Stomach (tissue), 9 donors: ENCODE results near the gene CHPF2. TPM values are rescaled to one million over a fixed set of nuclear protein-coding genes. Genes with fewer than 3 reads are reported as not detected.

Source experiments
- DNase-seq, 2 donors: peaks; one replicate each; pipeline versions ENCODE4 v3.0.0 to v3.0.0-alpha.2; 2013 to 2019
- H3K27ac ChIP-seq, 5 donors: fragments of 200-600 bp in 4 of 5; sonication (generic) in 4 of 5; one replicate each; pipeline ENCODE4 v1.5.1; 2013 to 2019; ENCODE audit warnings: mild to moderate bottlenecking in 1 of 5, moderate library complexity in 1 of 5
- H3K27me3 ChIP-seq, 3 donors: fragments of 200-600 bp; sonication (generic); one replicate each; pipeline ENCODE4 v1.5.1; 2017 to 2019; ENCODE audit warnings: mixed run types in 1 of 3
- H3K36me3 ChIP-seq, 4 donors: fragments of 200-600 bp; sonication (generic); 1 replicate in 3 of 4; 2 replicates in 1 of 4; pipeline ENCODE4 v1.5.1; 2016 to 2019
- H3K4me1 ChIP-seq, 4 donors: fragments of 200-600 bp; sonication (generic); one replicate each; pipeline ENCODE4 v1.5.1; 2016 to 2019
- H3K4me3 ChIP-seq, 4 donors: fragments of 200-600 bp; sonication (generic) in 3 of 4; one replicate each; pipeline ENCODE4 v1.5.1; 2016 to 2019; ENCODE audit warnings: mild to moderate bottlenecking in 1 of 4
- H3K9me3 ChIP-seq, 4 donors: fragments of 200-600 bp; sonication (generic); one replicate each; pipeline ENCODE4 v1.5.1; 2016 to 2019
- EP300 ChIP-seq: sonication (generic); formaldehyde crosslinking; IDR thresholded peaks from one replicate; pipeline ENCODE4 v1.6.1; 2017; ENCODE audit warnings: antibody characterized with exemption
- POLR2A ChIP-seq, 4 donors: fragments of 450-650 bp; IDR thresholded peaks; one replicate each; pipeline ENCODE4 v1.6.1; 2016; ENCODE audit warnings: antibody characterized with exemption in 4 of 4, control low read depth in 2 of 4, mild to moderate bottlenecking in 1 of 4, moderate library complexity in 1 of 4
- POLR2AphosphoS5 ChIP-seq, 3 donors: sonication (generic); formaldehyde crosslinking; IDR thresholded peaks; one replicate each; pipeline ENCODE4 v1.6.1; 2016; ENCODE audit warnings: antibody characterized with exemption in 3 of 3
- WGBS, 5 donors: extraction: QIAGEN DNeasy Blood & Tissue Kit in 3 of 5; methylation state at CpG; one replicate each; pipeline versions ENCODE4 v1.1.5 to v1.1.7; 2013 to 2018; 5-methylcytosine and 5-hydroxymethylcytosine counted together
- intact Hi-C: fragments of 100-400 bp; cut with DNase I; formaldehyde crosslinking; loops from one replicate; pipeline ENCODE4 v1.15.1; 2023; ENCODE audit warnings: low total_unique reads
- polyA plus RNA-seq, 3 donors: library from polyadenylated mRNA; stranded (reverse); fragments of 200-250 nt; gene quantifications; one replicate each; pipeline ENCODE4 v1.2.3, GENCODE V29; 2013
- total RNA-seq, 5 donors: library from RNA; depleted of rRNA; stranded (reverse); fragments of >200 nt; gene quantifications; one replicate each; pipeline versions ENCODE4 v1.1.0 to v1.2.3, GENCODE V29; 2014 to 2016
- TF ChIP-seq, protein P1 (sequence below), 7 experiments: fragments of 450-650 bp in 4 of 7; fragments of 200-600 bp in 3 of 7; sonication (generic) in 3 of 7; IDR thresholded peaks; one replicate each; pipeline ENCODE4 v1.5.1; 2016 to 2019; ENCODE audit warnings: antibody characterized with exemption in 7 of 7, control low read depth in 2 of 7, mild to moderate bottlenecking in 1 of 7
- donor health status: healthy with polysubstance abuse.
- donor health status: Bipolar disorder and iron deficiency.
- donor health status: healthy.

CHPF2 gene
- total and polyA plus RNA-seq, 8 donors: 5.8 to 100 (median 22.5) TPM

DNA sequence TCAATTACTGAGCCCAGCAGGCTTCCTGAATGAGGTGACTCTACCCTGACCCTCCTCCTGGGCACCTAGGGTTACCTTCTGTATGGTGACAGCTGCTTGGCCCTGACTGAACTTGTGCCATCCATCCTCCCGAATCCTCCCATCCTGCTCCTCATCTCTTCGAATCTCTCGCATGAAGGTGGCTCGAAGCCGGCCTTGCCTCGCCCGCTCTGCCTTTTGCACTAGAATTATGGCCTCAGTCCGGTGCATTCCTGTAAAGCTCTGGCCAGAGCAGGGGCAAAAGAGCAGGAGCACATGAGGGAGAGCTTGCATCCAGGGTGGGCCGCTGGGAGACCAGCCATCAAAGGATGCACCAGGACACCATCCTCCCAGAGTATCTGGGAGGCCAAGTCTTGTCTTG is 29.4 kb upstream of the CHPF2 start:
- intact Hi-C loops: no loop called here
- Histone ChIP-seq H3K27ac (no peak overlapping the region), H3K27me3 (peaks cover 0 to 51% (median 21%) of the 10 kb centered on the region in 3 donors), H3K4me1 (peaks cover 0 to 11% (median 5%) of the 10 kb centered on the region in 4 donors), H3K4me3 (no peak overlapping the region), H3K36me3 (no peaks in the 10 kb centered on the region), H3K9me3 (no peaks in the 10 kb centered on the region)
- no peak for DNase-seq
- TF ChIP-seq POLR2AphosphoS5 (IDR thresholded peaks at IDR 0.05) (no peak), EP300 (no peak), POLR2A (IDR thresholded peaks at IDR 0.05) (no peak)
- TF ChIP-seq, protein P1, sequence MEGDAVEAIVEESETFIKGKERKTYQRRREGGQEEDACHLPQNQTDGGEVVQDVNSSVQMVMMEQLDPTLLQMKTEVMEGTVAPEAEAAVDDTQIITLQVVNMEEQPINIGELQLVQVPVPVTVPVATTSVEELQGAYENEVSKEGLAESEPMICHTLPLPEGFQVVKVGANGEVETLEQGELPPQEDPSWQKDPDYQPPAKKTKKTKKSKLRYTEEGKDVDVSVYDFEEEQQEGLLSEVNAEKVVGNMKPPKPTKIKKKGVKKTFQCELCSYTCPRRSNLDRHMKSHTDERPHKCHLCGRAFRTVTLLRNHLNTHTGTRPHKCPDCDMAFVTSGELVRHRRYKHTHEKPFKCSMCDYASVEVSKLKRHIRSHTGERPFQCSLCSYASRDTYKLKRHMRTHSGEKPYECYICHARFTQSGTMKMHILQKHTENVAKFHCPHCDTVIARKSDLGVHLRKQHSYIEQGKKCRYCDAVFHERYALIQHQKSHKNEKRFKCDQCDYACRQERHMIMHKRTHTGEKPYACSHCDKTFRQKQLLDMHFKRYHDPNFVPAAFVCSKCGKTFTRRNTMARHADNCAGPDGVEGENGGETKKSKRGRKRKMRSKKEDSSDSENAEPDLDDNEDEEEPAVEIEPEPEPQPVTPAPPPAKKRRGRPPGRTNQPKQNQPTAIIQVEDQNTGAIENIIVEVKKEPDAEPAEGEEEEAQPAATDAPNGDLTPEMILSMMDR (IDR thresholded peaks at IDR 0.05): no peak
- 93 to 98% (median 94%) methylated on average over 9 of the region's 9 CpGs for WGBS, 5 donors

DNA sequence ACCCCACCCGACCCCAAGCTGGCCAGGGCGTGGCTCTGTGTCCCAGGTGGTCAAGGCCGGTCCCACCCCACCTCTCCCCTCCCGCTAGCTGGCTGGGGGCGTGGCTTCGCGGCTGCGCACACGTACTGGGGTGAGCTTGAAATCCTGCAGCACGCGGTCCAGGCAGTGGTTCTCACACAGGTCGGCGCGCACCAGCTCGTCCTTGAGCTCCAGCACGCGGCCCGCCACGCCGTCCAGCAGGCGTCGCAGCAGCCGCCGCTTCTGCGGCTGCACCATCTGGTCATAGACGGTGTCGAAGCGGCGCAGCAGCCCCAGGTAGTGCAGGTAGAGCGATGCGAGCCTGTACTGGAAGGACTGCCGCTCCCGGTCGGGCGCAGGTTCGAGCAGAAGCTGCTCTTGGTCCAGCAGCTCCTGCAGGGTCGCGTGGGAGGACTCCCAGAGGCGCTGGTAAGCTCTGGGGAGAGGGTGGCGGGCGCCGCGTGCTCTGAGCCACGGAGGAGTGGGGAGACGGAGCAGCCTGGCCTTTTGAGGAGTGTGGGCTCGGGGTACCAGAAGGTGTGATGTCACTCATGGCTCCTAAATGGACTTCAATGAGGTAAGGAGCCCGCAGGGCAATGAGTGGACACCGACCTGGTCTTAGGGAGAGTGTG is 27.8 kb upstream of the CHPF2 start:
- H3K4me1 ChIP-seq: peaks cover 0 to 5% (median 2%) of the 10 kb centered on the region in 4 donors
- no peak overlapping the region for H3K27ac ChIP-seq
- H3K27me3 ChIP-seq: peaks cover 0 to 50% (median 21%) of the 10 kb centered on the region in 3 donors
- no peaks in the 10 kb centered on the region for H3K36me3 ChIP-seq
- TF ChIP-seq POLR2A (IDR thresholded peaks at IDR 0.05) (no peak), EP300 (no peak), POLR2AphosphoS5 (IDR thresholded peaks at IDR 0.05) (no peak)
- TF ChIP-seq, protein P1 (IDR thresholded peaks at IDR 0.05): no peak
- no peaks in the 10 kb centered on the region for H3K9me3 ChIP-seq
- H3K4me3 ChIP-seq: no peak overlapping the region
- intact Hi-C loops: no loop called here
- no peak for DNase-seq
- WGBS, 5 donors: 63 to 74% (median 66%) methylated on average over 29 to 48 of the region's 48 CpGs

DNA sequence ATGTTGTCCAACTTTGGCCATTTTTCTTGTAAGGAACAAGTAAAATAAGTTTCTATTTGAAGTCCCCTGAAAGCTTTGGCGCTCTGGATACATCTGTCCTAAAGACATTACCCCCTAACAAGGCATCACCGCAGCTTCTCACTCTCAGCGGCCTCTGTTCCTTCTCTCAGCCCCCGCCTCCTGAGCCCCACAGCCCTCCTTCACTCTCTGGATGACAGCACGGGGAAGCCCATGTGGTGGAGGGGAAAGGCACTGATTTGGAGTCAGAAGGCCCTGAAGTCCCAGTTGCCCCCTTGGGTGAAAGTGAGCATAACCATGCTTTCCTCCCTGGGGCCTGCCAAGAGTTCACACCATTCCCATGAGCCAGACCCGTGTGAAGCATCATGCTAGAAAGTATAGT is 26.6 kb upstream of the CHPF2 start:
- 55 to 72% (median 72%) methylated on average over 6 of the region's 6 CpGs for WGBS, 5 donors
- intact Hi-C loops: no loop called here
- H3K36me3 ChIP-seq: no peaks in the 10 kb centered on the region
- no peak overlapping the region for H3K4me3 ChIP-seq
- peaks cover 0 to 42% (median 21%) of the 10 kb centered on the region in 3 donors for H3K27me3 ChIP-seq
- TF ChIP-seq EP300: no peak
- no peak for DNase-seq
- no peaks in the 10 kb centered on the region for H3K9me3 ChIP-seq
- H3K4me1 ChIP-seq: no peaks in the 10 kb centered on the region
- H3K27ac ChIP-seq: no peak overlapping the region

DNA sequence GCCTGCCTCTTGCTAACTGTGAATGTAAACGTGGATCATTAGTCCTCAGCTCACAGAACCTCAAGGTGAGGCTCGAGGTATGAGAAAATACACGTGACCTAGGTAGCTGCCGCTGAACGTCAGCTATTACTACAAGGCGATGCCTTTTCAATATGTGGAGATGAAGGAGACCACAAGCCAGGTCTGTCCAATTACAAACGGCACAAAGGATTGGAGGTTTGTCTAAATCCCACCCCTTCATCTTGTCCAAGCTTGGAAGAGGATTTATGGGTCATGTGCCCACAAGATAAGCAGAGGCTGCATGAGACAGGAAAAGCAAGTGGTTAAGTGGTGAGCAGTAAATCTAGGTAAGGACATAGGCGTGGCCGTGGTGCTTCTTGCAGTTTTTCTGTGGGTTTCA is 25.4 kb upstream of the CHPF2 start:
- no peak for DNase-seq
- WGBS, 5 donors: 47 to 70% (median 49%) methylated on average over 8 to 9 of the region's 9 CpGs
- peaks cover 0 to 2% (median 0%) of the 10 kb centered on the region in 4 donors for H3K36me3 ChIP-seq
- intact Hi-C loops: no loop called here
- no peak overlapping the region for H3K4me3 ChIP-seq
- peaks cover 0 to 42% (median 21%) of the 10 kb centered on the region in 3 donors for H3K27me3 ChIP-seq
- H3K9me3 ChIP-seq: no peaks in the 10 kb centered on the region
- no peak overlapping the region for H3K27ac ChIP-seq
- TF ChIP-seq POLR2A (IDR thresholded peaks at IDR 0.05) (no peak), POLR2AphosphoS5 (IDR thresholded peaks at IDR 0.05) (no peak), EP300 (no peak)
- TF ChIP-seq, protein P1 (IDR thresholded peaks at IDR 0.05): no peak
- H3K4me1 ChIP-seq: no peaks in the 10 kb centered on the region

DNA sequence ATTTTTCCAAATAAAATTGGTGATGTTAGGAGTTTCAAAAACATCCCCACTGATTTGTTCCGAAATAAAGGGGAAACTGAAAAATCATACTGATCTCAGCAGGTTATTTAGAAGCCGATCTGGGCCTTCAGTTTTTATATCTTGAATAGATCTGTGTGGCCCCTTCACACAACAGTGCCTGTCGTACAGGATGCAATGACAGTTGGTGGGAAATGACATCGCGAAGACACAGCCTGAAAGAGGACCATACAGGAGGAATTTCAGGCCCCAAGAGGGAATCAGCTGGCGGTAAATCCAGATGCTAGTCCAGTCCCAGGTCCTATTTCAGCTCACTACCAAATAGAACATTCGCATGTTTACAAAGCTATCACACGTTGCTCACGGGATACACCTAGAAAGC is 25.0 kb upstream of the CHPF2 start:
- intact Hi-C loops: no loop called here
- TF ChIP-seq, protein P1 (IDR thresholded peaks at IDR 0.05): no peak
- TF ChIP-seq POLR2A (IDR thresholded peaks at IDR 0.05) (no peak), EP300 (no peak), POLR2AphosphoS5 (IDR thresholded peaks at IDR 0.05) (no peak)
- Histone ChIP-seq H3K4me1 (no peaks in the 10 kb centered on the region), H3K36me3 (peaks cover 0 to 6% (median 4%) of the 10 kb centered on the region in 4 donors), H3K4me3 (no peak overlapping the region), H3K9me3 (no peaks in the 10 kb centered on the region), H3K27me3 (peaks cover 0 to 42% (median 21%) of the 10 kb centered on the region in 3 donors), H3K27ac (no peak overlapping the region)
- 57 to 65% (median 60%) methylated on average over 9 of the region's 9 CpGs for WGBS, 5 donors
- DNase-seq: no peak
